Body of pancreas (tissue), 4 donors: ENCODE data around the gene RANBP3. TPM values are rescaled to one million over a fixed set of nuclear protein-coding genes. Genes with fewer than 3 reads are reported as not detected.

ENCODE experiments used
- ATAC-seq: fragments of 150-250 bp; one replicate; pipeline ENCODE4 v1.9.1; 2016
- DNase-seq, 4 donors: peaks; one replicate each; pipeline ENCODE4 v3.0.0-alpha.2; 2019
- H3K27ac ChIP-seq, 4 donors: fragments of 200-600 bp; sonication (generic); 1 replicate in 3 of 4; 2 replicates in 1 of 4; pipeline versions ENCODE4 v1.5.1 to v1.6.1; 2016 to 2019; ENCODE audit warnings: mild to moderate bottlenecking in 1 of 4, mixed read lengths in 1 of 4, moderate library complexity in 1 of 4
- H3K27me3 ChIP-seq, 2 donors: fragments of 200-600 bp; sonication (generic); one replicate each; pipeline ENCODE4 v1.6.0; 2016; ENCODE audit warnings: mild to moderate bottlenecking in 1 of 2
- H3K36me3 ChIP-seq, 2 donors: fragments of 200-600 bp; sonication (generic); replicated peaks in 1 of 2; 2 replicates each; pipeline ENCODE4 v1.5.1; 2016; ENCODE audit warnings: low read depth in 2 of 2; ENCODE audit not compliant: insufficient read depth in 1 of 2
- H3K4me1 ChIP-seq: fragments of 200-600 bp; sonication (generic); one replicate; pipeline ENCODE4 v1.6.0; 2016
- H3K4me3 ChIP-seq, 2 donors: fragments of 200-600 bp; sonication (generic); 1 replicate in 1 of 2; 2 replicates in 1 of 2; pipeline ENCODE4 v1.5.1; 2016 to 2019
- H3K9me3 ChIP-seq, 3 donors: fragments of 200-600 bp; sonication (generic); 1 replicate in 2 of 3; 2 replicates in 1 of 3; pipeline ENCODE4 v1.5.1; 2016
- CTCF ChIP-seq, 7 experiments: fragments of 450-650 bp in 4 of 7; fragments of 200-600 bp in 3 of 7; sonication (generic) in 3 of 7; IDR thresholded peaks; one replicate each; pipeline ENCODE4 v1.5.1; 2016 to 2019; ENCODE audit warnings: antibody characterized with exemption in 7 of 7
- POLR2A ChIP-seq, 3 donors: fragments of 450-650 bp; IDR thresholded peaks; one replicate each; pipeline ENCODE4 v1.6.1; 2016; ENCODE audit warnings: antibody characterized with exemption in 3 of 3, mild to moderate bottlenecking in 2 of 3
- WGBS, 2 donors: methylation state at CpG; one replicate each; pipeline ENCODE4 v1.1.5; 2017; 5-methylcytosine and 5-hydroxymethylcytosine counted together
- intact Hi-C: fragments of 100-400 bp; cut with DNase I; formaldehyde crosslinking; loops from one replicate; pipeline ENCODE4 v1.15.1; 2023
- total RNA-seq, 2 donors: library from RNA; depleted of rRNA; stranded (reverse); fragments of >200 nt; gene quantifications; one replicate each; pipeline ENCODE4 v1.1.0, GENCODE V29; 2016

The RANBP3 gene
- total RNA-seq, 2 donors from 2014 or later: 62.0 to 90.0 TPM

GRCh38 chr19:5895890-5896289 lies 82.0 kb downstream of the RANBP3 start:
- no peaks in the 10 kb centered on the region for H3K9me3 ChIP-seq
- peaks cover 4% of the 10 kb centered on the region for H3K4me1 ChIP-seq
- DNase-seq (no peak), ATAC-seq (no peak)
- no peak overlapping the region for H3K4me3 ChIP-seq
- WGBS, 2 donors: 84 to 93% methylated on average over 8 of the region's 8 CpGs
- H3K27ac ChIP-seq: no peak overlapping the region
- intact Hi-C loops: no loop called here
- TF ChIP-seq CTCF (IDR thresholded peaks at IDR 0.05): no peak
- no peak for TF ChIP-seq POLR2A (IDR thresholded peaks at IDR 0.05)
- H3K36me3 ChIP-seq: peaks cover 5 to 7% of the 10 kb centered on the region in 2 donors
- H3K27me3 ChIP-seq: no peaks in the 10 kb centered on the region

- H3K4me1 ChIP-seq: peaks cover 4% of the 10 kb centered on the region
- H3K27me3 ChIP-seq: no peaks in the 10 kb centered on the region
- H3K27ac ChIP-seq: no peak overlapping the region
- H3K36me3 ChIP-seq: peaks cover 5 to 7% of the 10 kb centered on the region in 2 donors
- WGBS, 2 donors: 71% methylated on average over 11 of the region's 15 CpGs; no CpG with 5 or more reads in 1 of the 2 donors
- H3K4me3 ChIP-seq: no peak overlapping the region
- no peak for TF ChIP-seq CTCF (IDR thresholded peaks at IDR 0.05)
- TF ChIP-seq POLR2A (IDR thresholded peaks at IDR 0.05): no peak
- DNase-seq (no peak), ATAC-seq (no peak)
- no peaks in the 10 kb centered on the region for H3K9me3 ChIP-seq
- intact Hi-C loops: no loop called here
Measured at GRCh38 chr19:5895409-5895808, 82.5 kb downstream of the RANBP3 start.

GRCh38 chr19:5894704-5895349 lies 83.1 kb downstream of the RANBP3 start:
- intact Hi-C loops: loop anchor here (5.0 kb wide), 1 partner anchor 88 kb away; the partner anchor contains the start of gene NRTN
- TF ChIP-seq POLR2A (IDR thresholded peaks at IDR 0.05) (no peak), CTCF (IDR thresholded peaks at IDR 0.05) (no peak)
- no peak overlapping the region for H3K4me3 ChIP-seq
- ATAC-seq: no peak
- WGBS, 2 donors: 83 to 91% methylated on average over 4 to 21 of the region's 28 CpGs
- peaks cover 4% of the 10 kb centered on the region for H3K4me1 ChIP-seq
- DNase-seq: no peak
- no peaks in the 10 kb centered on the region for H3K27me3 ChIP-seq
- peaks cover 5 to 7% of the 10 kb centered on the region in 2 donors for H3K36me3 ChIP-seq
- H3K27ac ChIP-seq: no peak overlapping the region
- H3K9me3 ChIP-seq: no peaks in the 10 kb centered on the region

GRCh38 chr19:5893907-5894703 lies 83.8 kb downstream of the RANBP3 start:
- Histone ChIP-seq H3K9me3 (no peaks in the 10 kb centered on the region), H3K4me1 (peaks cover 4% of the 10 kb centered on the region), H3K27ac (no peak overlapping the region), H3K27me3 (no peaks in the 10 kb centered on the region), H3K36me3 (peaks cover 5 to 7% of the 10 kb centered on the region in 2 donors), H3K4me3 (no peak overlapping the region)
- no peak for DNase-seq
- TF ChIP-seq POLR2A (IDR thresholded peaks at IDR 0.05): no peak
- no peak for TF ChIP-seq CTCF (IDR thresholded peaks at IDR 0.05)
- no peak for ATAC-seq
- intact Hi-C loops: loop anchor here (5.0 kb wide), 1 partner anchor 87 kb away; the partner anchor contains the start of gene NRTN
- 60 to 68% methylated on average over 1 to 17 of the region's 28 CpGs for WGBS, 2 donors
